ENCODE results near the gene SIRT1.
"Not testable (repeated sequence)": the region's sequence is repeated elsewhere in the genome, so short reads cannot be mapped to it uniquely, and the experiment has no call there.

The SIRT1 gene

DNA sequence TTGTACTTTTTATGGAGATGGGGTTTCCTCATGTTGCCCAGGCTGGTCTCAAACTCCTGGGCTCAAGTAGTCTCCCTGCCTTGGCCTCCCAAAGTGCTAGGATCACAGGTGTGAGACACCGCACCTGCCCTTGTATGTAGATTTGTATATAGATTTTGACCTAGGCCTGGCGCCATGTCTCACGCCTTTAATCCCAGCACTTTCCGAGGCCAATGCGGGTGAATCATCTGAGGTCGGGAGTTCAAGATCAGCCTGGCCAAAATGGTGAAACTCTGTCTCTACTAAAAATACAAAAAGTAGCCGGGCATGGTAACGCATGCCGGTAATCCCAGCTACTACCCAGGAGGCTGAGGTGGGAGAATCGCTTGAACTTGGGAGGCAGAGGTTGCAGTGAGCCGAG, 7.0 kb upstream of the SIRT1 start:
- not testable (repeated sequence) for DNase-seq

DNA sequence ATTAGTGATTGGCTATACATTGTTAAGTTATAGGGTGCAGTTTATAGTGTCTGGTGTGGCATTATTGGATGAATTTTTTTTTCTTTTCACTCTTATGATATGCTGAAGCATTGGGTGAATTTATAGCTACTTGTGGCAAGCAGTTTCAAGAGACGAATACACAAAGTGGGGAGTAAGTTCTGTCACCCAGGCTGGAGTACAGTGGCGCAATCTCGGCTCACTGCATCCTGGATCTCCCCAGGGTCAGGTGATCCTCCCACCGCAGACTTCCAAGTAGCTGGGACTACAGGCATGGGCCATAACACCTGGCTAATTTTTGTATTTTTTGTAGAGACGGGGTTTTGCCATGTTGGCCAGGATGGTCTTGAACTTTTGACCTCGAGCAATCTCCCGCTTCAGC, 6.3 kb upstream of the SIRT1 start:
- no peak for DNase-seq

DNA sequence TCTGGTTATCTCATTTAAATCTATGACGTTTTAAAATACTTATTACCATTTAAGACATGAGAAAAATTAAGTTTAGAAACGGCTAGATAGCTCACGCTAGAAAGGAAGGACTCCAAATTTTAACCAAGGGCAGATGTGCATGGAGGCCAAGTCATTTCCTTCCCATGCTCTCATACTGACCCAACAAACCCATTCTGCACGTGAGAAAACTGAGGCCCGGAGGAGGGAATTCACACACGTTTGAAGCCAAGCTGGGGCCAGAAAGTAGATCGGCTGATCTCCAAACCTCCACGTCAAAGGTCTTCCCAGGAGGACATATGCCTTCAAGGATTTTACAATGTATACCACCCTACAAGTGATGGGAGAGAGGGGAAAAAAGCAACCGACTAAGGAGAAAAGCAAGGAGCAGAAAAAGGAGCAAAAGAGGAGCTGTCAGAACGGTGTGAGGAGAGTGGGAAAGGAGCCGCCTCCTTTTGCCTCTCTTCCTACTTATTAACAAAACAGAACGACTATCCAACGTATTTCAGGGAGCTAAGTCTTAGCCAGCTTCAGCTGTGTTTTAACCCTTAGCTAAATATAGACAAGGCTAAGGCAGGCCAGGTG, 645 bp upstream of the SIRT1 start:
- no peak for DNase-seq

DNA sequence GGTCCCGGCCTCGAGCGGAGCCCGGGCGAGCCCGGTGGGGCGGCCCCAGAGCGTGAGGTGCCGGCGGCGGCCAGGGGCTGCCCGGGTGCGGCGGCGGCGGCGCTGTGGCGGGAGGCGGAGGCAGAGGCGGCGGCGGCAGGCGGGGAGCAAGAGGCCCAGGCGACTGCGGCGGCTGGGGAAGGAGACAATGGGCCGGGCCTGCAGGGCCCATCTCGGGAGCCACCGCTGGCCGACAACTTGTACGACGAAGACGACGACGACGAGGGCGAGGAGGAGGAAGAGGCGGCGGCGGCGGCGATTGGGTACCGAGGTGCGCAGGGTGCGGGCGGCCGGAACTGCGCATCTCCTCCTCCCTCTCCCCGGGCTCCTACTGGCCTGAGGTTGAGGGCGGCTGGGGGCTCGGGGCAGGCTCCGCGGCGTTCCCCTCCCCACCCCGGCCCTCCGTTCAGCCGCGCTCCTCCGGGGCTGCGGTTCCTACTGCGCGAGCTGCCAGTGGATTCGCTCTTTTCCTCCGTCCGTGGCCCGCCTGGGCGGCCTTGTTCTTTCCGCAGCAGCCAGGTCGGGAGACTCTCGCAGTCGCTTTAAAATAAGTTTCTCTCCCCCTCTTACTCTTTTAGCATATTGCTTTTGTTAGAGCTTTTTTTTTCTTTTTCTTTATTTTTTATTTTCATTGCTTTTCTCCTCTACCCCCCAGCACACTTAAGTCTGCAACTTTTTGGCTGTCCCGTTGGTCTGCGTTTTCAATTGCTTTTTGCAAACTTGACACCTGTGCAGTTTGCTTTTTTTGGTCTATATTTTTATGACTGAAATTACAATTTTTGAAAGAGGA, 600 bp downstream of the SIRT1 start:
- peak; percentile 73 for DNase-seq

DNA sequence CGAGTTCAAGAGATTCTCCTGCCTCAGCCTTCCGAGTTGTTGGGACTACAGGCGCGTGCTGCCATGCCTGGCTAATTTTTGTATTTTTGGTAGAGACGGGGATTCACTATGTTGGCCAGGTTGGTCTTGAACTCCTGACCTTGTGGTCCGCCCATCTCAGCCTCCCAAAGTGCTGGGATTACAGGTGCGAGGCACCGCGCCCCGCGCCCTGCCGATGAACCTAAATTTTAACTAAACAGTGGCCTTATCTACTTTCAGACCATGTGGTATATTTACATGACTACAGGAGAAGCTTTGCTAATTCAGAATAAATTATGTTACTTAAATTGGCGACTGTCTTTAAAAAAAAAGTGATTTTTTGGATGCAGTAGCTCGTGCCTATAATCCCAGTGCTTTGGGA, 9.2 kb downstream of the SIRT1 start:
- DNase-seq, result no peak

DNA sequence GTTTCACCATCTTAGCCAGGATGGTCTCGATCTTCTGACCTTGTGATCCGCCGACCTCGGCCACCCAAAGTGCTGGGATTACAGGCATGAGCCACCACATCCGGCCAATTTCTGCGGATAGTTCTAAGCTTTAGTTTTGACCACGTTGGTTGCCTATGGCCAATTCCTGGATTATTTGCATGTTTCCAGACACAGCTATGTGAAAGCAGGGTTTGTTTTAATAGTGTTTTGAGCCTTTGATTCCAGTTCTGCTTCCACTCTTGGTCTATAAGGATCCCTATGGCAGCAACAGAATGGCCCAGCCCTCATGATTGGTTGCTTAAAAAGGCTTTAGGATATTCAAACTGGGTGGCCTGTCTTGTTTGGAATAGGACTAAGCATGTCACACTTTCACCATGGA, 19.1 kb downstream of the SIRT1 start:
- no peak for DNase-seq

DNA sequence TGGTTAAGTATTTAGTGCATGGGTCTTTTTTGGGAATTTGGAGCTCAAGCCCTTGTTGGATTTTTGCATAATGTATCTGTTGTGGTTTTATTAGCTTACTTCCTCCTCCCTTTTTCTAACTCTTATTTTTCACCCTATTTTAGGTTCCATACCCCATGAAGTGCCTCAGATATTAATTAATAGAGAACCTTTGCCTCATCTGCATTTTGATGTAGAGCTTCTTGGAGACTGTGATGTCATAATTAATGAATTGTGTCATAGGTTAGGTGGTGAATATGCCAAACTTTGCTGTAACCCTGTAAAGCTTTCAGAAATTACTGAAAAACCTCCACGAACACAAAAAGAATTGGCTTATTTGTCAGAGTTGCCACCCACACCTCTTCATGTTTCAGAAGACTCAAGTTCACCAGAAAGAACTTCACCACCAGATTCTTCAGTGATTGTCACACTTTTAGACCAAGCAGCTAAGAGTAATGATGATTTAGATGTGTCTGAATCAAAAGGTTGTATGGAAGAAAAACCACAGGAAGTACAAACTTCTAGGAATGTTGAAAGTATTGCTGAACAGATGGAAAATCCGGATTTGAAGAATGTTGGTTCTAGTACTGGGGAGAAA, 28.0 kb downstream of the SIRT1 start:
- DNase-seq, result no peak

DNA sequence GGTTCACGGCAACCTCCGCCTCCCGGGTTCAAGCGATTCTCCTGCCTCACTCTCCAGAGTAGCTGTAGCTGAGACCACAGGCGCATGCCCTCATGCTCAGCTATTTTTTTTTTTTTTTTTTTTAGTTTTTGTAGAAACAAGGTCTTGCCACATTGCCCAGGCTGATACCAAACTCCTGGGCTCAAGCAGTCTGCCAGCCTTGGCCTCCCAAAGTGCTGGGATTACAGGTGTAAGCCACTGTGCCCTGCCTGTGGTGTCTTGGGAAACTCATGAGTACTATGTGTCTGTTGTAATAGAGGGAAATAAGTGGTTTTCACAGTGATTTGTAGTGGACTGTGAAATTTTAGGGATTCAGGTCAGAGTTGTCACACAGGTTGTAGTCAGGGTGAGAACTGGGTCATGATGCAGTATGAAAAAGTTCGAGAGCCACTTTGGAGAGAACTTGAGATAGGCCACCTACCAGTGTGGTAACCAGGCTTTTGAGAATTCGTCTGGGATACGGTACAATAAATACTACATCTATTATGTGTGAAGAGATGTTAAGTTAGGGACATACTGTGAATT, 30.4 kb downstream of the SIRT1 start:
- DNase-seq, result no peak

DNA sequence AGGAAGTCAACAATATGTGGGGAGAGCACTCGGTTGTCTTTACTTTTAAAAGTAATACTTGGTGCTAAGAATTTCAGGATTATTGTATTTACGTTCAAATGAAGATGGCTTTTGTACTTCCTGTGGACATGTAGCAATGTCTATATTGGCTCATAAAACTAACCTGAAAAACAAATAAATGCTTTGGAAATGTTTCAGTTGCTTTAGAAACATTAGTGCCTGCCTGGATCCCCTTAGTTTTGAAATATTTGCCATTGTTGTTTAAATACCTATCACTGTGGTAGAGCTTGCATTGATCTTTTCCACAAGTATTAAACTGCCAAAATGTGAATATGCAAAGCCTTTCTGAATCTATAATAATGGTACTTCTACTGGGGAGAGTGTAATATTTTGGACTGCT, 32.7 kb downstream of the SIRT1 start:
- DNase-seq, result no peak

DNA sequence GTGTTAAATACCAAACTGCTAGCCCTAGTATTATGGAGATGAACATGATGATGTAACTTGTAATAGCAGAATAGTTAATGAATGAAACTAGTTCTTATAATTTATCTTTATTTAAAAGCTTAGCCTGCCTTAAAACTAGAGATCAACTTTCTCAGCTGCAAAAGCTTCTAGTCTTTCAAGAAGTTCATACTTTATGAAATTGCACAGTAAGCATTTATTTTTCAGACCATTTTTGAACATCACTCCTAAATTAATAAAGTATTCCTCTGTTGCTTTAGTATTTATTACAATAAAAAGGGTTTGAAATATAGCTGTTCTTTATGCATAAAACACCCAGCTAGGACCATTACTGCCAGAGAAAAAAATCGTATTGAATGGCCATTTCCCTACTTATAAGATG, 33.2 kb downstream of the SIRT1 start:
- no peak for DNase-seq

DNA sequence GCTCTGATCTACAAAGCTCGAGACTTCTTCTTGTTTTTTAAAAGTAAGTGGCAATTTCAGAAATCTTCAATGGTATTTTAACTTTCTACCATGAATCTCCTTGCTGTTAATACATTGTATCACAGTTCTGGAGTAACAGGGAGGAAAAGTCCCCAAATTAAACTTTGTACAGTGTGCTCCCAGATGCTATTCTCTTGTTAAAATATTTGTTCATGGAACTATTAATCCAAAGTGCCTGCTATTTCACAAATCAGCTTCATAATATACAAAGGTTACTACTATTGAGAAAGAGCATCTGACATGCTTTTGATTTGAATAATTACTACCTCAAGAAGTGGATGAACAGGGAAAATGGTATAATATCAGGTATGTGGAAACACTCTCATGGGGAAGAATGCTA, 36.6 kb downstream of the SIRT1 start:
- DNase-seq, result no peak

DNA sequence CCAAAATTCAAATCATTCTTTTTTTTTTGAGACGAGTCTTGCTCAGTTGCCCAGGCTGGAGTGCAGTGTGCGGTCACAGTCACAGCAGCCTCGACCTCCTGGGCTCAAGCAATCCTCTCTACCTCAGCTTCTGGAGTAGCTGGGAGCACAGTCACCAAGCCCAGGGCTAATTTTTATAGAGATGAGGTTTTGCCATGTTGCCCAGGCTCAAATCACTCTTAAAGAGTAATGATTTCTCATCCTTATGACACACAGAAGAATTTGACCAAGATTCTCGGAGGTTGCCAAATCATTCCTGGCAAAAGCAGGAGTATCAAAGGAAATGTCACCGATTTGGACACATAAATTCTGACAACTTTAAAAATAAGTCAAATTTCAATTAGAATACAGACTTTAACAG, 39.1 kb downstream of the SIRT1 start:
- no peak for DNase-seq

DNA sequence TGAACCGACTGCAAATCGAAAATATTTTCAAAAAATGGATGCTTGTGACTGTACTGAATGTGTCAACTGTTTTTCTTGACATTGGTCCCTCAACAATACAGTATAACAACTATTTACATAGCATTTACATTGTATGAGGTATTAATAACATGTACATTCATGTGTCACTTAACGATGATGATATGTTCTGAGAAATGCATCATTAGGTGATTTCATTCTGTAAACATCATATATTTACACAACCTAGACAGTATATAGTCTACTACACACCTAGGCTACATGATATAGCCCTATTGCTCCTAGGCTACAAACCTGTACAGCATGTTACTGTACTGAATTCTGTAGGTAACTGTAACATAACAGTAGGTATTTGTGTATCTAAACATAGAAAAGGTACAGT, 39.7 kb downstream of the SIRT1 start:
- no peak for DNase-seq

DNA sequence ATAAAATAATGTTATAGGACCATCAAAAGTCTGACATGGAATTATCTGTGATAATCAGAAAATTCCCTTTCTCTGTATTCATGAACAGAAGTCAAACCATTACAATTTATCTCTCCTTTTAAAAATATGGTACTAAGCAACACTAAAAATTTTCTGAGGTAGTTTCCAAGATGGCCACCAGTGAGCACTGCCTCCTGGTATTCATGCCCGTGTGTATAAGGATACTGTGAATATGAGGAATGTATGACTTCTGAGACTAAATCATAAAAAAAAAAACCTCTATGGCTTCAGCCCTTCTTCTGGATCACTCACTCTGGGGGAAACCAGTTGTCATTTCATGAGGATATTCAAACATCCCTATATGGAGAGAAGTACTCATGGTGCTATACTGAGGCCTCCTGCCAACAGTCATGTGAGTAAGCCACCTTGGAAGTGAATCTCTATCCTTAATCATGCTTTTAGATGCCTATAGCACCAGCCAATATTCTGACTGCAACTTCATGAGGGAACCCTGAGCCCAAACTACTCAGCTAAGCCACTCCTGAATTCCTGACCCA, 41.1 kb downstream of the SIRT1 start:
- no peak for DNase-seq

DNA sequence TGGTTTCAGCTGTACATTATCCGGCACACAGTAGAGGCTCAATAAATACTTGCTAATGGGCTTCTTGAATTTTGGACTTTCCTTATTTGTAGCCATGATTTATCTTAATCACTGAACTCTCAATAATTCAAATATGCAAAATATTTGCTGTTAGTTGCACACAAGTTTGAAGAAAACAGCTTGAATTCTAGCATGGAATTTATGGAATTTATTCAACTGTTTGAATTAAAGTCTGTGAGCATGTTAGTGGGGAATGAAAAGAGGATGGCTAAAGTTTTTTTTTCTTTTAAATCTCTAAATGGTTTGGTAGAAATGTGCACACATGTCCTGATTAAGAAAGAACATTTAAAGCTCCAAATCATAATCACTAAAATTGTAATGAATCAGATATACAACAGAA, 42.5 kb downstream of the SIRT1 start:
- no peak for DNase-seq

DNA sequence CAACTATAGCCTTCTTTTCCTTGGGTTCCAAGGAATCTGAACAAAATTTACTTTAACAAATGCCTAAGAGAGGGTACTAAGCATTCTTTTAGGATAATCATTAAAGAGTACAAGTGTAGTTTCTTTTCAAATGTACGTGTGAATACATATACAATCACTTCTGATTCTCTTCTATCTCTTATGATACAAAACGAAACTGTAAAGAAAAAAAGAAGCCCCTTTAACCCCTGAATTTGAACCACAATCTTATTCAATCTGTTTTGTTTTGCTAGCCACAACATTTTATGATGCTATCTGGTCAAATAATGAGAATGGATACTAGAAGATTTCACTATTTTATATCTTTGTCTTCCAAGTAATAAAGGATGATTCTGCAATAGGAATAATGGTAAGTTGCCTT, 48.7 kb downstream of the SIRT1 start:
- no peak for DNase-seq

DNA sequence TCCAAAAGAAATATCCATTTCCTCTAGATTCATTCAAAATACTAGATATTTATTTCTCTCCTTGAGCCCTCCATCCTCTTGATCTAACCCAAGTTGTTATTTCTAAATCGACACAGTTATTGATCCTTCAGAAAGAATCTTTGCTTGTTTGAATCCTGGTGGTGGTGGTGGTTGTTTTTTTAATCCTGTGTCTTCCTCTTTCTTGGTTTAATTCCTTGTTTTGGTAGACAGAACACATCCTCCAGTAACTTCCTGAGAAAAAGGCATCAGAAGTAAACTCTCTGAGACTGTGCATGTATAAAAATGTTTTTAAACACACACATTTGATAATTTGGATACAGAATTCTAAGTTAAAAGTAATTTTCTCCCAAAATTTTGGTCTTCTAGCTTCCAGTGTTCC, 49.9 kb downstream of the SIRT1 start:
- no peak for DNase-seq

DNA sequence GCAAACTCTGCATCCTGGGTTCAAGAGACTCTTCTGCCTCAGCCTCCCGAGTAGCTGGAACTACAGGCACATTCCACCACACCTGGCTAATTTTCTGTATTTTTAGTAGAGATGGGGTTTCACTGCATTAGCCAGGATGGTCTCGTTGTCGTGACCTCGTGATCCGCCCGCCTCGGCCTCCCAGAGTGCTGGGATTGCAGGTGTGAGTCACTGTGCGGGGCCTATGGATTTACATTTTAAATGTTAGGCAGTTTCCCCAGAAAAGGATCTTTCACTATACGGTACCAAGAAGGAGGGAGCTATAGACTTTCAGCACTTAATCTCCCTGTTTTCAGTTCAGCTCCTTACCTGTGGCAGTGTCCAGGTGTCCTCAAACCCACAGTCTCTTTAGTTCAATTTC, 50.8 kb downstream of the SIRT1 start:
- no peak for DNase-seq

DNA sequence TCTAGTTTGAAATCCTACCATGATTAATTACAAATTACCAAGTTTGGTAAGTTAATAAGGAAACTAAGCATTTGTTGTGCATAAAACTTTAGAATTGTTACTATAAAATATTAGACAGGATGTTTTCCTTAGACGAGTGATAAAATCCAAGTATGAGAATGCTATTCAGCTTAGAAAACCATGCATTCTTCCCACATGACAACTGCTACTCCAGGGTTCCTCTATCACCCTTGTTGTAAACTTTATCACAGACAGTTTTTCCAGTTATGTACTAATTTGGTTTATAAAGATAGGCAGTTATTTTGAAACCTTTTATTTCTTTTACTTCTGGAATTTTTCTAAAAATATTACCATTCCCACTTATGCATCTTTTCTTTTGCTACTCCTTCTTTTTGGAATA, 52.0 kb downstream of the SIRT1 start:
- DNase-seq, result no peak

DNA sequence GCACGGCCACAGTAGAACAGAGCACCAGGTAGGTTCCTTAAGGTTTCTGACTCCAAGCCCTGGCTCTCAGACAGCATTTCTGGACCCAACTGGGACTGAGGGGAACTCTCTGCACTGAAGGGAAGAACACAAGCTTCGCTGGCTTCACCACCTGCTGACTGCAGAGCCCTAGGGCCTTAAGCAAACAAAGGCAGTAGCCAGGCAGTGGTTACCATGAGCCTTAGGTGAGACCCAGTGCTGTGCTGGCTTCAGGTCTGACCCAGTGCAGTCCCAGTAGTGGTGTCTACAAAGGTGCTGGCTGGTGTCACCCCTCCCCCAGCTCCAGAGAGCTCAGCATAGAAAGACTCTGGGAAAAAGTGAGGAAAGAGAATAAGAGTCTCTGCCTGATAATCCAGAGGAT, 59.5 kb downstream of the SIRT1 start:
- no peak for DNase-seq

DNA sequence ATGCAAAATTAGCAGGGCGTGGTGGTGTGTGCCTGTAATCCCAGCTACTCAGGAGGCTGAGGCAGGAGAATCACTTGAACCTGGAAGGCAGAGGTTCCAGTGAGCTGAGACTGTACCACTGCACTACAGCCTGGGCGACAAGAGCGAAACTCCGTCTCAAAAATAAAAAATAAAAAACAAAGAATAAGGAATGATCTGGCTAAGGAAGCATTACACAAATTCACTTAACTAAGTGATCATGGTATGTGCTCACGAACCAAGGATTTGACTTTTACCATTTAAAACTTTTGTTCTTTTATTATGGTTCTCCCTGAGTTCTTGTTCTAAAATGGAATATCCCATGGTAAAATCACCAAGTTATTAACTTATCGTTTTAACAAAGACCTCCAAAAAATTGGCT, 71.2 kb downstream of the SIRT1 start:
- DNase-seq, result no peak

DNA sequence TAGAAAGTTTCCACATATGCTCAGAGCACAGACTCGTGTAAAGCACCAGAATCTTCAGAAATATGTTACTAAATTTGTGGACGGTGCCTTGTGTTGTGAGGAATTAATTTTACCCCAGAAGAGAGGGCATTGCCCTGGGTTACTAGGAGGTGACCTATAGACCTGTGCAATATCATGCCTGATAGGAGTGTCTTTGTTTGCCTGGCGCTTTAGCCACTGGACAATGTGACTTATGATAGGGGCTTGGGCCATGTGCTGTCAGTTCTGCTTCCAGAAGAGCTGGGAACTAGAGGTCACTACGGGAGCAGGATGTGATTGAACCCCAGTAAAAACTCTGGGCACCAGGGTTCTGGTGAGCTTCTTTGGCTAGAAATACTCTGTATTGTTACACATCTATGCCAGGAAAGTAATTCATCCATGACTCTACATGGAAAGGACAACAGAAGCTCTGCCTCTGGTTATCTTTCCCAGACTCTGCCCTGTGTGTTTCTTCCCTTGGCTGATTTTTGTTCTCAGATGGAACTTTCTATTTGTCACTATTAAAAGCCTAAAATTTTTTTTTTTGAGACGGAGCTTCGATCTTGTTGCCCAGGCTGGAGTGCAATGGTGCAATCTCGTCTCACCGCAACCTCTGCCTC, 75.5 kb downstream of the SIRT1 start:
- no peak for DNase-seq

DNA sequence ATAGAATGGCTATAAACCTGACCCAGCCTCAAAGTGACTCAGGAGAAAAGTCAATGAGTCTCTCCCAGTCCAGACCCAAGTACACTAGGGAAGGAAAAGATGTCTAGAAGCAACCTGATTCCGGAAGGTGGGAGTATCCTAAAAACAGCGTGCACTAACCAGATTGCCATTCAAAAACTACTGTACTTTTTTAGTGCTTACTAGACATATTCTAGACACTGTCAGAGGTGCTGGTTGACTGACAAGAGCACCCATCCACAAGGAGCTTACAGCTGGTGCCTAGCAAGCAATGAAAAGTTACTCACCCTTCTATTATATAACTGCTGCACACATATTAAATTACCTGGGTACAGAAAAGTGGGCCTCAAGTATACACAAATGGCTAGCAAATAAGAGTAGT, 81.0 kb downstream of the SIRT1 start:
- DNase-seq, result no peak

Data from effector CD4-positive, alpha-beta T cell (primary cell).